K562 (cell line): Measurements from ENCODE around the gene ZMAT2. TPM values are rescaled to one million over a fixed set of nuclear protein-coding genes. Genes with fewer than 3 reads are reported as not detected.

Experiments used
- SMAD2 ChIP-seq: fragments of 150-350 bp; IDR thresholded peaks from 2 replicates; pipeline ENCODE4 v1.6.1; 2014; ENCODE audit warnings: low read depth, mild to moderate bottlenecking, low read length
- SOX6 ChIP-seq: fragments of 450-650 bp; IDR thresholded peaks from 2 replicates; pipeline ENCODE4 v1.6.1; 2014; ENCODE audit warnings: mild to moderate bottlenecking
- TEAD1 ChIP-seq, 2 experiments: fragments of 450-650 bp in 1 of 2; sonication (generic) in 1 of 2; formaldehyde crosslinking; IDR thresholded peaks; 2 replicates each; pipeline versions ENCODE4 v1.4.0 to v1.8.0; 2020 to 2022; ENCODE audit warnings: mild to moderate bottlenecking in 2 of 2, missing genetic modification reagents in 1 of 2
- ZBTB7A ChIP-seq: IDR thresholded peaks from 2 replicates; pipeline ENCODE4 v1.6.1; 2011; ENCODE audit warnings: low read depth, mild to moderate bottlenecking, low read length, moderate library complexity, borderline replicate concordance; ENCODE audit not compliant: control insufficient read depth
- polyA plus RNA-seq, 8 experiments: library from polyadenylated mRNA; depleted of rRNA in 4 of 8; stranded (reverse) in 5 of 8; unstranded in 3 of 8; fragments of >200 nt; fragmentation: Nextera tagmentation in 2 of 8; fragmentation: Illumina TruSeq in 1 of 8; extraction: Ambion mirVana in 2 of 8; extraction: Trizol in 1 of 8; gene quantifications; 2 replicates each; pipeline versions ENCODE4 v1.2.1 to v1.2.3, GENCODE V29; 2011 to 2014; ENCODE audit warnings: inconsistent platforms in 1 of 8, missing spikeins in 1 of 8
- total RNA-seq, 7 experiments: library from RNA; depleted of rRNA in 6 of 7; stranded (reverse); fragments of >200 nt in 6 of 7; fragmentation: Illumina TruSeq in 2 of 7; extraction: Trizol in 2 of 7; gene quantifications; 2 replicates each; pipeline versions ENCODE4 v1.2.1 to v1.2.3, GENCODE V29; 2011 to 2021; ENCODE audit warnings: low replicate concordance in 1 of 7
- TF ChIP-seq, protein P1 (sequence below): fragments of 250-450 bp; sonication (Bioruptor Pico); IDR thresholded peaks from 2 replicates; pipeline ENCODE4 v1.8.0; 2022; ENCODE audit warnings: inconsistent platforms
- TF ChIP-seq, protein P2 (sequence below), 2 experiments: IDR thresholded peaks; 2 replicates each; pipeline ENCODE4 v1.6.1; 2012; ENCODE audit warnings: improper control_type of control experiment in 2 of 2, low read depth in 2 of 2, low read length in 2 of 2, borderline replicate concordance in 1 of 2

Gene ZMAT2
- total and polyA plus RNA-seq, 9 of the 15 experiments (the other 6 are each of a cell fraction or from before 2014, with no cell fraction given) = 44.2 to 101 (median 69.2) TPM

DNA sequence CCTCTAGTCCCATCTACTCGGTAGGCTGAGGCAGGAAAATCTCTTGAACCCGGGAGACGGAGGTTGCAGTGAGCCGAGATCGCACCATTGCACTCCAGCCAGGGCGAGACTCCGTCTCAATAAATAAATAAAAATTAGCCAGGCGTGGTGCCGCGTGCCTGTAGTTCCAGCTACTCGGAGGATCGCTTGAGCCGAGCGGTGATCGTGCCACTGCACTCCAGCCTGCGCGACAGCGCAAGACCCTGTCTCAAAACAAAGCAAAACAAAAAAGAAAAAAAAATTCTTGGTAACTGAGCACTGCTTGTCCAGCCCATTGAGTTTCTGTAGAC, 36.3 kb upstream of the ZMAT2 start (continued):
- TF ChIP-seq, protein P1, sequence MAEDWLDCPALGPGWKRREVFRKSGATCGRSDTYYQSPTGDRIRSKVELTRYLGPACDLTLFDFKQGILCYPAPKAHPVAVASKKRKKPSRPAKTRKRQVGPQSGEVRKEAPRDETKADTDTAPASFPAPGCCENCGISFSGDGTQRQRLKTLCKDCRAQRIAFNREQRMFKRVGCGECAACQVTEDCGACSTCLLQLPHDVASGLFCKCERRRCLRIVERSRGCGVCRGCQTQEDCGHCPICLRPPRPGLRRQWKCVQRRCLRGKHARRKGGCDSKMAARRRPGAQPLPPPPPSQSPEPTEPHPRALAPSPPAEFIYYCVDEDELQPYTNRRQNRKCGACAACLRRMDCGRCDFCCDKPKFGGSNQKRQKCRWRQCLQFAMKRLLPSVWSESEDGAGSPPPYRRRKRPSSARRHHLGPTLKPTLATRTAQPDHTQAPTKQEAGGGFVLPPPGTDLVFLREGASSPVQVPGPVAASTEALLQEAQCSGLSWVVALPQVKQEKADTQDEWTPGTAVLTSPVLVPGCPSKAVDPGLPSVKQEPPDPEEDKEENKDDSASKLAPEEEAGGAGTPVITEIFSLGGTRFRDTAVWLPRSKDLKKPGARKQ (CRISPR knock-in tag) = 0 out of 2 replicates have a peak, but pooled peaks have one; percentile 68
- no peak for TF ChIP-seq ZBTB7A
- 0 out of 4 replicates have a peak, but pooled peaks of 1 of the 2 experiments have one; percentile 20 for TF ChIP-seq TEAD1 (CRISPR knock-in tag; IDR thresholded peaks at IDR 0.05)
- TF ChIP-seq SOX6 = no peak
- no peak for TF ChIP-seq SMAD2
- TF ChIP-seq, protein P2, sequence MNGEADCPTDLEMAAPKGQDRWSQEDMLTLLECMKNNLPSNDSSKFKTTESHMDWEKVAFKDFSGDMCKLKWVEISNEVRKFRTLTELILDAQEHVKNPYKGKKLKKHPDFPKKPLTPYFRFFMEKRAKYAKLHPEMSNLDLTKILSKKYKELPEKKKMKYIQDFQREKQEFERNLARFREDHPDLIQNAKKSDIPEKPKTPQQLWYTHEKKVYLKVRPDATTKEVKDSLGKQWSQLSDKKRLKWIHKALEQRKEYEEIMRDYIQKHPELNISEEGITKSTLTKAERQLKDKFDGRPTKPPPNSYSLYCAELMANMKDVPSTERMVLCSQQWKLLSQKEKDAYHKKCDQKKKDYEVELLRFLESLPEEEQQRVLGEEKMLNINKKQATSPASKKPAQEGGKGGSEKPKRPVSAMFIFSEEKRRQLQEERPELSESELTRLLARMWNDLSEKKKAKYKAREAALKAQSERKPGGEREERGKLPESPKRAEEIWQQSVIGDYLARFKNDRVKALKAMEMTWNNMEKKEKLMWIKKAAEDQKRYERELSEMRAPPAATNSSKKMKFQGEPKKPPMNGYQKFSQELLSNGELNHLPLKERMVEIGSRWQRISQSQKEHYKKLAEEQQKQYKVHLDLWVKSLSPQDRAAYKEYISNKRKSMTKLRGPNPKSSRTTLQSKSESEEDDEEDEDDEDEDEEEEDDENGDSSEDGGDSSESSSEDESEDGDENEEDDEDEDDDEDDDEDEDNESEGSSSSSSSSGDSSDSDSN (IDR thresholded peaks at IDR 0.05; ENCODE audit: borderline replicate concordance in 1 of 2, low read depth in 2 of 2, low read length in 2 of 2) = no peak
- TF ChIP-seq, all 486 proteins: peak for 7
